ENCODE data around the gene RPL3. TPM values are rescaled to one million over a fixed set of nuclear protein-coding genes. Genes with fewer than 3 reads are reported as not detected.
A peak's percentile ranks its signal among the peaks of the same experiment; 100 is the strongest.

RPL3 gene
- total RNA-seq, 1 experiment from 2014 or later: 3,475 TPM

DNA sequence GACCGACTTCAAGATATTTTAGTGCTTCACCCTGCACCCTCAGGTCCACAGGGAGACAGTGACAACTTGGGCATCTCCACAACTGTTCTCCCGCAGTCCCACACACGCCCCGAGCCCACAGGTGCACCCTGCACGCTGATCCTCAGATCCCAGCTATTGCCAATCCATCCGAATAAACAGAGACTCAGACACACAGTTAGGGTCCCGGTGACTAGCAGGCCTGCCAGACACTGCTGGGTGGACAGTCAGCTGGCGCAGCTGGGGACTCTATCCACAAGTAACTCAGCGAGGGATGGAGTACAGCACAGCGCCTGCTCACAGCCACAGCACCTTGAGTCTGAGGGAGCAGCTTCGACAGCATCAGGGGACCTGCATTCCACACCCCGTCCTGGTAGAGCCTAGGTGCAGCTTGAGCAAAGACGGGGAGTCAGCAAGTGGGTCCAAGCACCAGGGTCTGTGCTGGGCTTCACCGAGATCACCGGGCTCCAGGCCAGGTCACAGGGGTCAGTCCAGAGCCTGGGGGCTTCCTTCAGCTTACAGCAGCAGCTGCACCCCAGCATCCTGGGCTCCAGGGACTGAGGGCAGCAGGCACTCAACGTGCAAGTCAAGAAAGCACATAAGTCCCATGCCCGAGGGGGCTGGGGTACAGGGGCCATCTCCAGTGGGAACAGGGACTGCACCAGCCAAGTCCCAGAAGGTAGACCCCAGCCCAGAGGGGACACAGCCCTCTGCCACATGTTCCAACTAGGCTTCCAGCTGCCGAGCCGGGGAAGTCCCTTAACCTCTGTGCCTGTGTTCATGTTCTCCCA, 7.6 kb downstream of the RPL3 start:
- Mint-ChIP-seq H3K36me3 (ENCODE audit: insufficient read depth, unreplicated experiment) (peaks cover 69% of the 10 kb centered on the region), H3K4me3 (ENCODE audit: unreplicated experiment) (no peak overlapping the region), H3K27me3 (ENCODE audit: insufficient read depth, unreplicated experiment) (no peaks in the 10 kb centered on the region), H3K4me1 (ENCODE audit: insufficient read depth, unreplicated experiment) (peaks cover 34% of the 10 kb centered on the region), H3K9me3 (ENCODE audit: unreplicated experiment) (no peaks in the 10 kb centered on the region), H3K27ac (ENCODE audit: low read depth, unreplicated experiment) (no peak overlapping the region)
- ChIA-PET POLR2A (interaction anchor here (0.8 to 4.0 kb wide), 11 partner anchors 8 to 868 kb away, joined by 3 to 38 read pairs (median 7); partner anchors contain the start of gene RPL3), CTCF (interaction anchor here (0.5 to 12.1 kb wide), 19 partner anchors 12 to 713 kb away, joined by 3 to 256 read pairs (median 3); partner anchors contain the start of gene ATF4)
- DNase-seq (ENCODE audit: unreplicated experiment): peak; percentile 43
- no TSS peak for BruUV-seq (replicated peaks)
- TF ChIP-seq, protein P1, sequence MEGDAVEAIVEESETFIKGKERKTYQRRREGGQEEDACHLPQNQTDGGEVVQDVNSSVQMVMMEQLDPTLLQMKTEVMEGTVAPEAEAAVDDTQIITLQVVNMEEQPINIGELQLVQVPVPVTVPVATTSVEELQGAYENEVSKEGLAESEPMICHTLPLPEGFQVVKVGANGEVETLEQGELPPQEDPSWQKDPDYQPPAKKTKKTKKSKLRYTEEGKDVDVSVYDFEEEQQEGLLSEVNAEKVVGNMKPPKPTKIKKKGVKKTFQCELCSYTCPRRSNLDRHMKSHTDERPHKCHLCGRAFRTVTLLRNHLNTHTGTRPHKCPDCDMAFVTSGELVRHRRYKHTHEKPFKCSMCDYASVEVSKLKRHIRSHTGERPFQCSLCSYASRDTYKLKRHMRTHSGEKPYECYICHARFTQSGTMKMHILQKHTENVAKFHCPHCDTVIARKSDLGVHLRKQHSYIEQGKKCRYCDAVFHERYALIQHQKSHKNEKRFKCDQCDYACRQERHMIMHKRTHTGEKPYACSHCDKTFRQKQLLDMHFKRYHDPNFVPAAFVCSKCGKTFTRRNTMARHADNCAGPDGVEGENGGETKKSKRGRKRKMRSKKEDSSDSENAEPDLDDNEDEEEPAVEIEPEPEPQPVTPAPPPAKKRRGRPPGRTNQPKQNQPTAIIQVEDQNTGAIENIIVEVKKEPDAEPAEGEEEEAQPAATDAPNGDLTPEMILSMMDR (IDR thresholded peaks at IDR 0.05; ENCODE audit: unreplicated experiment): no peak
- intact Hi-C loops (cut with micrococcal nuclease): loop anchor here (1.0 kb wide), 2 partner anchors 141 to 176 kb away; no protein-coding TSS in a partner anchor

DNA sequence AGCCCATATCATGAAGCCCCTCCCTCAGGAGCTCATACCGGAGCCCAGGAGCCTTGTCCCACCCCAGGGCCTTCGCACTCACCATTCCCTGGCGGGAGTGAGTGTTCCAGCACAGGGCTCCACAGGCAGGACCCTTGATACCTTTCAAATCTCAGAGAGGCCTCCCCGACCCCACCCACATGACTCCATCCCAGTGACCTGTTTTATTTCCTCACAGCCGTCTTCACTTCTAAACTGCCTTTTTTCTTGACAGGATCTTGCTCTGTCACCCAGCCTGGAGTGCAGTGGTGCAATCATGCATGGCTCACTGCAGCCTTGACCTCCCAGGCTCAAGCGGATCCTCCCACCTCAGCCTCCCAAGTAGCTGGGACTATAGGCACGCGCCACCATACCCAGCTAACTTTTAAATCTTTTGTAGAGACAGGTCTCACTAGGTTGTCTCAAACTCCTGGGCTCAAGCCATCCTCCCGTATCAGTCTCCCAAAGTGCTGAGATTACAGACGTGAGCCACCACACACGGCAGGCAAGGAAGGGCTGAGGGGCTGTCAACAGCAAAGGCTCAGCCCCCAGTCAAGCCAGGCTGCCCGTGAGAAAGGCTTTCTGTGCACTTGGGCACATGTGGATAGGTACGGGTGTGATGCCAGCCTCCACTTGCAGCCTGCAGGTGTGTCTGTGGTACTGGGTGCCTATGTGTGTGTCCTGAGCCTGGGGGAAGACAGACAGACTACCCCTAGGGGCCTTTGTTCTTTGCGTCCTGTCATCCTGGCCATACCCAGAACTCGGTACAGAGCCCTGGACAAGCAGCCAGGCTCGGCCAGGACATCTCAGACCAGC, 9.3 kb downstream of the RPL3 start:
- no TSS peak for BruUV-seq (replicated peaks)
- ChIA-PET POLR2A (interaction anchor here (0.6 to 4.0 kb wide), 20 partner anchors 9 to 869 kb away, joined by 3 to 38 read pairs (median 4); partner anchors contain the start of gene RPL3), CTCF (interaction anchor here (0.6 to 12.1 kb wide), 16 partner anchors 10 to 541 kb away, joined by 3 to 256 read pairs (median 4); no protein-coding TSS in a partner anchor)
- Mint-ChIP-seq H3K27ac (ENCODE audit: low read depth, unreplicated experiment) (peak overlapping the region; percentile 79), H3K4me3 (ENCODE audit: unreplicated experiment) (peak overlapping the region; percentile 49), H3K4me1 (ENCODE audit: insufficient read depth, unreplicated experiment) (peaks cover 34% of the 10 kb centered on the region), H3K9me3 (ENCODE audit: unreplicated experiment) (no peaks in the 10 kb centered on the region), H3K36me3 (ENCODE audit: insufficient read depth, unreplicated experiment) (peaks cover 52% of the 10 kb centered on the region), H3K27me3 (ENCODE audit: insufficient read depth, unreplicated experiment) (no peaks in the 10 kb centered on the region)
- intact Hi-C loops (cut with micrococcal nuclease): no loop called here
- TF ChIP-seq, protein P1 (IDR thresholded peaks at IDR 0.05; ENCODE audit: unreplicated experiment): no peak
- peak; percentile 66 for DNase-seq (ENCODE audit: unreplicated experiment)

DNA sequence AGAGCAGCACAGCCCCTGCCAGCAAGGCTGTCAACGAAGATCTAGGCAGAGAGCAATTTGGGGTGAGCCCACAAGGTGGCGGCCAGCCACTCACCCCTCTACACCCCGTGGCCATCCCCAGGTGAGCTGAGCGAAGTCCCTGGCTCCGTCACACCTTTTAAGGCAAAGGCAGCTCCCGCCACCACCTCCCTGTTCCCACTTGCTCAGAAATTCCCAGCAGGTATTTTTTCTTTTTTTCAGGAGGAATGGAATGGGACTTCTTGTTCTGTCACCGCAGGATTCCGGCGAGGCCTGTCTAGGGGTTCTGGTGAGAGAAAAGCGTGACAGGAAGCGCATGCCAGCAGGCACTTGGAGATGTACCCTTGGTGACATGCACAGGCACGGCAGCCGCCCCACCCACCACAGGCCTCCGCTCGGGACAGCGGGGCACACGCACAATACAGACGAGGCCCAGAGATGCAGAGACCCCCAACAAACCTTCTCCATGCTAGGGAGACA, 10.0 kb downstream of the RPL3 start:
- Mint-ChIP-seq H3K36me3 (ENCODE audit: insufficient read depth, unreplicated experiment) (peaks cover 45% of the 10 kb centered on the region), H3K9me3 (ENCODE audit: unreplicated experiment) (no peaks in the 10 kb centered on the region), H3K4me3 (ENCODE audit: unreplicated experiment) (peak overlapping the region; percentile 62), H3K4me1 (ENCODE audit: insufficient read depth, unreplicated experiment) (peaks cover 30% of the 10 kb centered on the region), H3K27ac (ENCODE audit: low read depth, unreplicated experiment) (peak overlapping the region; percentile 79), H3K27me3 (ENCODE audit: insufficient read depth, unreplicated experiment) (no peaks in the 10 kb centered on the region)
- ChIA-PET POLR2A (interaction anchor here (0.6 to 4.0 kb wide), 16 partner anchors 9 to 166 kb away, joined by 3 to 38 read pairs (median 4); partner anchors contain the start of gene RPL3), CTCF (interaction anchor here (0.6 to 12.1 kb wide), 13 partner anchors 8 to 645 kb away, joined by 3 to 256 read pairs (median 5); no protein-coding TSS in a partner anchor)
- intact Hi-C loops (cut with micrococcal nuclease): no loop called here
- BruUV-seq (replicated peaks): TSS peak; percentile 88
- DNase-seq (ENCODE audit: unreplicated experiment): peak; percentile 60
- TF ChIP-seq, protein P1 (IDR thresholded peaks at IDR 0.05; ENCODE audit: unreplicated experiment): peak; percentile 59

Measured in MCF 10A (cell line).